ENCODE results near the gene ANKLE2. TPM values are rescaled to one million over a fixed set of nuclear protein-coding genes. Genes with fewer than 3 reads are reported as not detected.
"Not testable (repeated sequence)": the region's sequence is repeated elsewhere in the genome, so short reads cannot be mapped to it uniquely, and the experiment has no call there.

Gene ANKLE2
- polyA plus RNA-seq, 2 of the 4 experiments (the other 2 are of a cell fraction) = 70.7 to 103 TPM

DNA sequence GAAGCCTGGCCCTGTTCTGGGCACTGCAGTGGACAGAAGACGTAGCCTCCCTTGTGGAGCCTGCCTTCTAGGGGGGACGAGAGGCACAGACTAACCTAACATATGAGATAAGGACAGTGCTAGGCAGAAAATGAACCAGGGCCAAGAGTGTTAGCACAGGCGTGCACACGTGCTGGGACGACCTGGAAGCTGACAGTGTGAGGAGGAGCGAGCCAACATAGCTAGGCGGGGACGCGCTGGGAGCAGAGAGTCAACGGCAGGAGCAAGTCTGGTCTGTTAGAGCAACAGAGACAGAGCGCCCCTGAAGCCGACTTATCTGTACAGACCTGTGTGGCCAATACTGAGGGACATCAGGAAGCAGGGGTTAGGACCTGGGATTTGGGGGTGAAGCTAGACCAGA, 66.2 kb downstream of the ANKLE2 start:
- WGBS (ENCODE audit: missing lambda C conversion rate) = 95% methylated on average over 12 of the region's 12 CpGs
- DNase-seq (ENCODE audit: low read depth in 1 of 2, low spot score in 1 of 2) (no peak), ATAC-seq (no peak), FAIRE-seq (no peak)
- POLR2A ChIA-PET = no interaction called here
- no peak for TF ChIP-seq POLR2A (IDR thresholded peaks at IDR 0.05; ENCODE audit: low read length)
- TF ChIP-seq, protein P1, sequence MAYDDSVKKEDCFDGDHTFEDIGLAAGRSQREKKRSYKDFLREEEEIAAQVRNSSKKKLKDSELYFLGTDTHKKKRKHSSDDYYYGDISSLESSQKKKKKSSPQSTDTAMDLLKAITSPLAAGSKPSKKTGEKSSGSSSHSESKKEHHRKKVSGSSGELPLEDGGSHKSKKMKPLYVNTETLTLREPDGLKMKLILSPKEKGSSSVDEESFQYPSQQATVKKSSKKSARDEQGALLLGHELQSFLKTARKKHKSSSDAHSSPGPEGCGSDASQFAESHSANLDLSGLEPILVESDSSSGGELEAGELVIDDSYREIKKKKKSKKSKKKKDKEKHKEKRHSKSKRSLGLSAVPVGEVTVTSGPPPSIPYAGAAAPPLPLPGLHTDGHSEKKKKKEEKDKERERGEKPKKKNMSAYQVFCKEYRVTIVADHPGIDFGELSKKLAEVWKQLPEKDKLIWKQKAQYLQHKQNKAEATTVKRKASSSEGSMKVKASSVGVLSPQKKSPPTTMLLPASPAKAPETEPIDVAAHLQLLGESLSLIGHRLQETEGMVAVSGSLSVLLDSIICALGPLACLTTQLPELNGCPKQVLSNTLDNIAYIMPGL (CRISPR knock-in tag; IDR thresholded peaks at IDR 0.05; ENCODE audit: borderline replicate concordance) = no peak
- TF ChIP-seq, protein P2, sequence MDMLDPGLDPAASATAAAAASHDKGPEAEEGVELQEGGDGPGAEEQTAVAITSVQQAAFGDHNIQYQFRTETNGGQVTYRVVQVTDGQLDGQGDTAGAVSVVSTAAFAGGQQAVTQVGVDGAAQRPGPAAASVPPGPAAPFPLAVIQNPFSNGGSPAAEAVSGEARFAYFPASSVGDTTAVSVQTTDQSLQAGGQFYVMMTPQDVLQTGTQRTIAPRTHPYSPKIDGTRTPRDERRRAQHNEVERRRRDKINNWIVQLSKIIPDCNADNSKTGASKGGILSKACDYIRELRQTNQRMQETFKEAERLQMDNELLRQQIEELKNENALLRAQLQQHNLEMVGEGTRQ (IDR thresholded peaks at IDR 0.05) = no peak
- Histone ChIP-seq H3K9me3 (no peaks in the 10 kb centered on the region), H3K4me1 (peaks cover 6% of the 10 kb centered on the region), H3K4me3 (no peak overlapping the region), H3K27ac (no peak overlapping the region), H3K4me2 (no peak overlapping the region)
- CTCF ChIA-PET = interaction anchor here (0.7 to 2.6 kb wide), 5 partner anchors 10 to 234 kb away, joined by 3 to 8 read pairs (median 5); no protein-coding TSS in a partner anchor

DNA sequence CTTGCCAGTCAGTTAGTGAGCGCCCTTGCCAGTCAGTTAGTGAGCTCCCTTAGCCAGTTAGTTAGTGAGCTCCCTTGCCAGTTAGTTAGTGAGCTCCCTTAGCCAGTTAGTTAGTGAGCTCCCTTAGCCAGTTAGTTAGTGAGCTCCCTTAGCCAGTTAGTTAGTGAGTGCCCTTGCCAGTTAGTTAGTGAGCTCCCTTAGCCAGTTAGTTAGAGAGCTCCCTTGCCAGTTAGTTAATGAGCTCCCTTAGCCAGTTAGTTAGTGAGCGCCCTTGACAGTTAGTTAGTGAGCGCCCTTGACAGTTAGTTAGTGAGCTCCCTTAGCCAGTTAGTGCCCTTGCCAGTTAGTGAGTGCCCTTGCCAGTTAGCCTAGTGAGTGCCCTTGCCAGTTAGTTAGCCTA, 66.7 kb downstream of the ANKLE2 start:
- ATAC-seq; H3K9me3 ChIP-seq; DNase-seq (ENCODE audit: low read depth in 1 of 2, low spot score in 1 of 2); H3K4me2 ChIP-seq; H3K4me1 ChIP-seq; FAIRE-seq; H3K4me3 ChIP-seq; H3K27ac ChIP-seq: not testable (repeated sequence)
- POLR2A ChIA-PET = interaction anchor here (0.6 kb wide), 1 partner anchor 11 kb away, joined by 3 read pairs; no protein-coding TSS in a partner anchor
- CTCF ChIA-PET = interaction anchor here (0.9 to 2.6 kb wide), 3 partner anchors 9 to 234 kb away, joined by 4 to 8 read pairs (median 5); no protein-coding TSS in a partner anchor
- WGBS (ENCODE audit: missing lambda C conversion rate) = 88% methylated on average over 2 of the region's 3 CpGs

DNA sequence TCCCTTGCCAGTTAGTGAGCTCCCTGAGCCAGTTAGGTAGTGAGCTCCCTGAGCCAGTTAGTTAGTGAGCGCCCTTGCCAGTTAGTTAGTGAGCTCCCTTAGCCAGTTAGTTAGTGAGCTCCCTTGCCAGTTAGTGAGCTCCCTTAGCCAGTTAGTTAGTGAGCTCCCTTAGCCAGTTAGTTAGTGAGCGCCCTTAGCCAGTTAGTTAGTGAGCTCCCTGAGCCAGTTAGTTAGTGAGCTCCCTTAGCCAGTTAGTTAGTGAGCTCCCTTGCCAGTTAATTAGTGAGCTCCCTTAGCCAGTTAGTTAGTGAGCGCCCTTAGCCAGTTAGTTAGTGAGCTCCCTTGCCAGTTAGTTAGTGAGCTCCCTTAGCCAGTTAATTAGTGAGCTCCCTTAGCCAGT, 69.6 kb downstream of the ANKLE2 start:
- FAIRE-seq, CTCF ChIA-PET: not testable (repeated sequence)

DNA sequence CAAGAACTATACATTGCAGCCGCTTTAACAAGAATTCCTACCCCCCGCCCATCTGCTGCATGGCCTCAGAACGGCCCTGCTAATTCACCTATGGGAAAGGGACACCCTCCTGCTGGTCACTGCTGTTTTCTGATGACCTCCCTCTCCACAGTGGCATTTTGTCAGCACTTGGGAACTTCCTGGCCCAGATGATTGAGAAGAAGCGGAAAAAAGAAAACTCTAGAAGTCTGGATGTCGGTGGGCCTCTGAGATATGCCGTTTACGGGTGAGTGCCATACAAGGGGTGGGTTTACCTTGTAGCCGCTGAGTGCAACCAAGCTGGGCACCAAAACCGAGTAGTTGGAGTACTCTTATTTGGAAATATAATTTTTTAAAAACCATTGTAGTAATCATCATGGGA, 71.5 kb downstream of the ANKLE2 start:
- Histone ChIP-seq H3K27ac (no peak overlapping the region), H3K9me3 (no peaks in the 10 kb centered on the region), H3K4me1 (peaks cover 5% of the 10 kb centered on the region; the same call in 2 of the 3 replicates), H3K4me2 (no peak overlapping the region), H3K4me3 (no peak overlapping the region)
- ChIA-PET CTCF (no interaction called here), POLR2A (no interaction called here)
- no peak for ATAC-seq
- DNase-seq (ENCODE audit: low read depth in 1 of 2, low spot score in 1 of 2) = no peak
- no peak for FAIRE-seq
- TF ChIP-seq CBX2 (IDR thresholded peaks at IDR 0.05; ENCODE audit: borderline replicate concordance, low read depth) (no peak), TFCP2L1 (CRISPR knock-in tag; IDR thresholded peaks at IDR 0.05) (no peak), POLR2A (IDR thresholded peaks at IDR 0.05; ENCODE audit: low read length) (no peak), NPAS2 (CRISPR knock-in tag; IDR thresholded peaks at IDR 0.05; ENCODE audit: borderline replicate concordance) (no peak), SREBF2 (IDR thresholded peaks at IDR 0.05) (no peak), RNF2 (IDR thresholded peaks at IDR 0.05; ENCODE audit: borderline replicate concordance, low read depth) (no peak), HDAC2 (IDR thresholded peaks at IDR 0.05) (no peak), FOSB (CRISPR knock-in tag; IDR thresholded peaks at IDR 0.05) (no peak), JUNB (IDR thresholded peaks at IDR 0.05) (no peak), CHD4 (IDR thresholded peaks at IDR 0.05; ENCODE audit: borderline replicate concordance) (no peak), RARB (CRISPR knock-in tag; IDR thresholded peaks at IDR 0.05) (no peak), MAFK (IDR thresholded peaks at IDR 0.05; ENCODE audit: partially characterized antibody) (no peak), TP53 (CRISPR knock-in tag; IDR thresholded peaks at IDR 0.05) (no peak), NR3C1 (IDR thresholded peaks at IDR 0.05) (no peak), CBX8 (IDR thresholded peaks at IDR 0.05) (no peak), ZNF302 (CRISPR knock-in tag; IDR thresholded peaks at IDR 0.05) (no peak), RFX5 (IDR thresholded peaks at IDR 0.05) (no peak)
- TF ChIP-seq, protein P3, sequence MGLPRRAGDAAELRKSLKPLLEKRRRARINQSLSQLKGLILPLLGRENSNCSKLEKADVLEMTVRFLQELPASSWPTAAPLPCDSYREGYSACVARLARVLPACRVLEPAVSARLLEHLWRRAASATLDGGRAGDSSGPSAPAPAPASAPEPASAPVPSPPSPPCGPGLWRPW (IDR thresholded peaks at IDR 0.05) = no peak
- TF ChIP-seq, protein P4, sequence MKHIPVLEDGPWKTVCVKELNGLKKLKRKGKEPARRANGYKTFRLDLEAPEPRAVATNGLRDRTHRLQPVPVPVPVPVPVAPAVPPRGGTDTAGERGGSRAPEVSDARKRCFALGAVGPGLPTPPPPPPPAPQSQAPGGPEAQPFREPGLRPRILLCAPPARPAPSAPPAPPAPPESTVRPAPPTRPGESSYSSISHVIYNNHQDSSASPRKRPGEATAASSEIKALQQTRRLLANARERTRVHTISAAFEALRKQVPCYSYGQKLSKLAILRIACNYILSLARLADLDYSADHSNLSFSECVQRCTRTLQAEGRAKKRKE (CRISPR knock-in tag; IDR thresholded peaks at IDR 0.05; ENCODE audit: low read depth) = no peak
- 89% methylated on average over 9 of the region's 9 CpGs for WGBS (ENCODE audit: missing lambda C conversion rate)

More for the DNA sequence above, 69.6 kb downstream of the ANKLE2 start:
- H3K4me1 ChIP-seq; POLR2A ChIA-PET; DNase-seq (ENCODE audit: low read depth in 1 of 2, low spot score in 1 of 2); H3K4me3 ChIP-seq; H3K9me3 ChIP-seq; ATAC-seq; H3K27ac ChIP-seq; H3K4me2 ChIP-seq: not testable (repeated sequence)
- 86% methylated on average over 2 of the region's 3 CpGs for WGBS (ENCODE audit: missing lambda C conversion rate)

Measured in A549 (cell line).